Lower lobe of right lung (tissue), 2 donors: ENCODE data around the gene VAT1L. TPM values are rescaled to one million over a fixed set of nuclear protein-coding genes. Genes with fewer than 3 reads are reported as not detected.

Source experiments
- ATAC-seq, 2 donors: fragments of 200-7000 bp; cut with Tn5 transposase; one replicate each; pipeline ENCODE4 v1.9.1; 2020 to 2022; ENCODE audit warnings: mild to moderate bottlenecking in 2 of 2, moderate library complexity in 2 of 2
- DNase-seq: peaks from one replicate; pipeline ENCODE4 v3.0.0-alpha.2; 2020
- H3K27ac ChIP-seq: fragments of 200-600 bp; one replicate; pipeline ENCODE4 v1.8.0; 2022
- H3K27me3 ChIP-seq: fragments of 200-600 bp; one replicate; pipeline ENCODE4 v1.8.0; 2022; ENCODE audit warnings: low read depth
- H3K36me3 ChIP-seq: fragments of 200-600 bp; one replicate; pipeline ENCODE4 v1.8.0; 2022; ENCODE audit warnings: mild to moderate bottlenecking
- H3K4me1 ChIP-seq: fragments of 200-600 bp; one replicate; pipeline ENCODE4 v1.8.0; 2022
- H3K4me3 ChIP-seq: fragments of 200-600 bp; one replicate; pipeline ENCODE4 v1.8.0; 2022; ENCODE audit warnings: mild to moderate bottlenecking
- H3K9me3 ChIP-seq: fragments of 200-600 bp; one replicate; pipeline ENCODE4 v1.8.0; 2022
- intact Hi-C: fragments of 100-400 bp; cut with DNase I; formaldehyde crosslinking; loops from one replicate; pipeline ENCODE4 v1.11.0; 2022
- total RNA-seq: library from RNA; stranded (reverse); fragmentation: NEBNext Ultra II Directional; extraction: Animal tissue kit (Norgen Biotek cat#: 25700); gene quantifications from one replicate; pipeline ENCODE4 v1.2.1, GENCODE V29; 2021
- TF ChIP-seq, protein P1 (sequence below): fragments of 200-600 bp; IDR thresholded peaks from one replicate; pipeline ENCODE4 v1.8.0; 2022; ENCODE audit warnings: antibody characterized with exemption, mild to moderate bottlenecking
- donor health status: DM: no; HTN: yes; CAD: no; lungs with severe emphysema.

Gene VAT1L
- total RNA-seq, 1 donor from 2014 or later = 0.38 TPM

DNA sequence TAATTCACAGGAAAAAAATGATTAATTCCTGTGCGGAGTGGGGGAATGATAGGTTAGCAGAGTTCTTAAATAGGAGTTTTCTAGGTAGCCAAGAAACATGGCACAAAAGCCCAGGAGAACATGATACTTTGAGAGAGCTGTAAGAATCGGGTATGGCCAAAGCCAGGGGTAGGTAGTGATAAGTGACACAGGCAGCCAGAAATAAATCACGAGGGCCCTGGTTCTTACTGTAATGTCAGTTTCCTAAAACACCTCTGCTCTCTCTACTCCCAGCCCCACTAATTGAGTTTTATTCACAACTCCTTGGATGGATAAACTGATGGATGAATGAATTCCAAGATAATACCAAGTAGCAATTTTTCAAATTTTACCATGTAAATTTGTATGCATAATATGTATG is 54.1 kb downstream of the VAT1L start:
- intact Hi-C loops = no loop called here
- no peak overlapping the region for H3K27ac ChIP-seq
- no peaks in the 10 kb centered on the region for H3K36me3 ChIP-seq
- no peaks in the 10 kb centered on the region for H3K9me3 ChIP-seq
- no peaks in the 10 kb centered on the region for H3K4me1 ChIP-seq
- H3K4me3 ChIP-seq = no peak overlapping the region
- ATAC-seq = no peak
- H3K27me3 ChIP-seq = no peaks in the 10 kb centered on the region
- no peak for DNase-seq
- TF ChIP-seq, protein P1, sequence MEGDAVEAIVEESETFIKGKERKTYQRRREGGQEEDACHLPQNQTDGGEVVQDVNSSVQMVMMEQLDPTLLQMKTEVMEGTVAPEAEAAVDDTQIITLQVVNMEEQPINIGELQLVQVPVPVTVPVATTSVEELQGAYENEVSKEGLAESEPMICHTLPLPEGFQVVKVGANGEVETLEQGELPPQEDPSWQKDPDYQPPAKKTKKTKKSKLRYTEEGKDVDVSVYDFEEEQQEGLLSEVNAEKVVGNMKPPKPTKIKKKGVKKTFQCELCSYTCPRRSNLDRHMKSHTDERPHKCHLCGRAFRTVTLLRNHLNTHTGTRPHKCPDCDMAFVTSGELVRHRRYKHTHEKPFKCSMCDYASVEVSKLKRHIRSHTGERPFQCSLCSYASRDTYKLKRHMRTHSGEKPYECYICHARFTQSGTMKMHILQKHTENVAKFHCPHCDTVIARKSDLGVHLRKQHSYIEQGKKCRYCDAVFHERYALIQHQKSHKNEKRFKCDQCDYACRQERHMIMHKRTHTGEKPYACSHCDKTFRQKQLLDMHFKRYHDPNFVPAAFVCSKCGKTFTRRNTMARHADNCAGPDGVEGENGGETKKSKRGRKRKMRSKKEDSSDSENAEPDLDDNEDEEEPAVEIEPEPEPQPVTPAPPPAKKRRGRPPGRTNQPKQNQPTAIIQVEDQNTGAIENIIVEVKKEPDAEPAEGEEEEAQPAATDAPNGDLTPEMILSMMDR = no peak

- Histone ChIP-seq H3K4me3 (no peak overlapping the region), H3K9me3 (no peaks in the 10 kb centered on the region), H3K4me1 (no peaks in the 10 kb centered on the region), H3K27ac (no peak overlapping the region), H3K36me3 (no peaks in the 10 kb centered on the region), H3K27me3 (no peaks in the 10 kb centered on the region)
- ATAC-seq (no peak), DNase-seq (no peak)
- intact Hi-C loops = no loop called here
- TF ChIP-seq, protein P1 = no peak
Measured at GRCh38 chr16:77843405-77843804, 55.0 kb downstream of the VAT1L start.

DNA sequence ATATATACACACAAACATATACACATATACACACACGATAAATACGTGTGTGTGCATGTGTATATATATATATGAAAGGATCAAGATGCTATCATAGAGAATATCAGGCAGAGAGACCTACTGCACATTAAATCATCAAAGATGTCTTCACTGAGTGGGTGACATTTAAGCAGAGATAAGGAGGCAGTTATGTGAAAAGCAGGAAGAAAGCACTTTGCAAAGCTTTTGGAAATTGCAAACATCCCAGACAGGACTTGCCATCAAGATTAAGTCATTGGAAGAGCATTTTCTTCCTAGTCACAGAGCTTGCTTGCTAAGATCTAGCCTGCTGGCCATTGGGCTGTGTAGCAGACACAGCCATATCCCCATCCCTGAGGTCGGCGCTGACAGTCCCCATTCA is 56.4 kb downstream of the VAT1L start:
- H3K9me3 ChIP-seq = no peaks in the 10 kb centered on the region
- ATAC-seq = no peak
- no peaks in the 10 kb centered on the region for H3K4me1 ChIP-seq
- TF ChIP-seq, protein P1 = no peak
- H3K27ac ChIP-seq = no peak overlapping the region
- no peak overlapping the region for H3K4me3 ChIP-seq
- intact Hi-C loops = no loop called here
- H3K27me3 ChIP-seq = no peaks in the 10 kb centered on the region
- no peaks in the 10 kb centered on the region for H3K36me3 ChIP-seq
- no peak for DNase-seq

- Histone ChIP-seq H3K4me1 (no peaks in the 10 kb centered on the region), H3K36me3 (no peaks in the 10 kb centered on the region), H3K27me3 (no peaks in the 10 kb centered on the region), H3K9me3 (no peaks in the 10 kb centered on the region), H3K27ac (no peak overlapping the region), H3K4me3 (no peak overlapping the region)
- TF ChIP-seq, protein P1 = no peak
- DNase-seq = no peak
- ATAC-seq = no peak
- intact Hi-C loops = no loop called here
Measured at GRCh38 chr16:77849646-77850258, 61.4 kb downstream of the VAT1L start.

DNA sequence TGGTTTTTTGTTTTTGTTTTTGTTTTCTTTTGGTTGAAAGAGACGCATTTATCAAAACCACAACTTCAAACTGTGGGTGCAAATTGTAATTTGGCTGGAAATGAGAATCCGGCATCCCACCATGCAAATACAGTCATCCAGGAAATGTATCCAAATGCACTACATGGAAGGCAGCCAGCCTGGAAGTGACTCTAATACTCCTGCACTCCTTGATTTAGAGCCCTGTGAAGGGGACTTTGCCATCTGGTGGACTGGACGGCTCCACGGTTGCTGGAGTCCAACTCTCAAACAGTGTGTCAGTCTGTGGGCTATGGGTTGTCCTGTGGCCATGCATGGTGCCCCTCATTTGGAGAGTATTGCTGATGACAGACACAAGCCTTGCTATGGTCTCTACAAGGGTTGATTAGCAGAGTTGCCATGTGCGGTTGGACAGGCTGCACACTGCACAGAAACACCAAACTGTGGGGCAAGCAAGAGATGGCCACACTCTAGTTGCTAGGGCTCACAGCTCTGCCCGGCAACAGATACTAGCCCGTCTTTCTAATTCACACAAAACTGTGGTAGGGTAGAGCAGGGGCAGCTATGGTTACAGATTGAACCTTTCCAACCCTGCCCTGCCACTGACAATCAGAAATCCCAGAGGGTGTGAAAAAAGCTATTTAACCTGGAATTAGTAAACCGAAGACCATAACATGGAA is 62.4 kb downstream of the VAT1L start:
- Histone ChIP-seq H3K36me3 (no peaks in the 10 kb centered on the region), H3K27ac (no peak overlapping the region), H3K27me3 (no peaks in the 10 kb centered on the region), H3K4me3 (no peak overlapping the region), H3K9me3 (no peaks in the 10 kb centered on the region), H3K4me1 (no peaks in the 10 kb centered on the region)
- TF ChIP-seq, protein P1 = no peak
- DNase-seq (no peak), ATAC-seq (no peak)
- intact Hi-C loops = no loop called here
